HL-60 (cell line): Measurements from ENCODE around the gene KIF3C.

Experiments
- DNase-seq, 2 experiments: peaks; one replicate each; pipeline ENCODE4 v3.0.0-alpha.2; 2010 to 2020; ENCODE audit warnings: low read depth in 1 of 2, low spot score in 1 of 2
- H3K27ac ChIP-seq: fragments of 250-450 bp; sonication (Bioruptor Pico); replicated peaks from 2 replicates; pipeline ENCODE4 v1.5.1; 2020; ENCODE audit warnings: mild to moderate bottlenecking, moderate library complexity
- H3K27me3 ChIP-seq: fragments of 250-450 bp; sonication (Bioruptor Pico); 2 replicates; pipeline ENCODE4 v1.5.1; 2021; ENCODE audit warnings: mild to moderate bottlenecking, moderate library complexity; ENCODE audit not compliant: insufficient read depth, poor library complexity, severe bottlenecking
- H3K4me3 ChIP-seq: replicated peaks from 2 replicates; pipeline ENCODE4 v1.5.1; 2011; ENCODE audit warnings: mild to moderate bottlenecking, control low read depth, low read length; ENCODE audit not compliant: insufficient read depth
- CTCF ChIP-seq: IDR thresholded peaks from one replicate; pipeline ENCODE4 v1.5.1; 2011; ENCODE audit warnings: low read length, control low read depth, inconsistent platforms; ENCODE audit not compliant: insufficient read depth
- GABPA ChIP-seq: IDR thresholded peaks from 2 replicates; pipeline ENCODE4 v1.6.1; 2012; ENCODE audit warnings: low read depth
- POLR2AphosphoS5 ChIP-seq: IDR thresholded peaks from 2 replicates; pipeline ENCODE4 v1.6.1; 2012; ENCODE audit warnings: low read depth
- REST ChIP-seq: IDR thresholded peaks from 2 replicates; pipeline ENCODE4 v1.6.1; 2012; ENCODE audit warnings: low read depth; ENCODE audit not compliant: insufficient replicate concordance
- SPI1 ChIP-seq: IDR thresholded peaks from 2 replicates; pipeline ENCODE4 v1.6.1; 2012; ENCODE audit warnings: low read depth, mild to moderate bottlenecking, borderline replicate concordance

The KIF3C gene

GRCh38 chr2:25879133-25879730, 103.1 kb downstream of the KIF3C start:
- TF ChIP-seq POLR2AphosphoS5: no peak
- no peak for TF ChIP-seq REST
- no peak for TF ChIP-seq GABPA
- TF ChIP-seq SPI1: no peak
- no peak for TF ChIP-seq CTCF
- H3K27me3 ChIP-seq: no peaks in the 10 kb centered on the region
- no peak for DNase-seq
- no peak overlapping the region for H3K4me3 ChIP-seq
- no peak overlapping the region; the same call in 1 of the 2 replicates for H3K27ac ChIP-seq

GRCh38 chr2:25878361-25879132, 103.8 kb downstream of the KIF3C start, which contains the start of gene ASXL2:
ASXL2 (minus strand) TSS chr2:25878487; CDS start chr2:25878222, 265 bp downstream.
- H3K4me3 ChIP-seq: peak within 1 kb of the TSS; percentile 93
- no peak for TF ChIP-seq REST
- TF ChIP-seq CTCF: no peak
- peak; percentile 44; the same call in 1 of the 2 replicates for TF ChIP-seq POLR2AphosphoS5
- peak; percentile 62 for TF ChIP-seq GABPA
- peak; percentile 31; the same call in 1 of the 2 replicates for TF ChIP-seq SPI1
- no peaks in the 10 kb centered on the region for H3K27me3 ChIP-seq
- peak; percentile 98 for DNase-seq
- H3K27ac ChIP-seq: peak within 1 kb of the TSS; percentile 97

- DNase-seq: peak; percentile 56 to 66
- peak overlapping the region; percentile 97 for H3K27ac ChIP-seq
- no peaks in the 10 kb centered on the region for H3K27me3 ChIP-seq
- H3K4me3 ChIP-seq: peak overlapping the region; percentile 93
- peak; percentile 75 for TF ChIP-seq SPI1
- peak; percentile 8; the same call in 1 of the 2 replicates for TF ChIP-seq GABPA
- no peak for TF ChIP-seq REST
- TF ChIP-seq POLR2AphosphoS5: no peak
- TF ChIP-seq CTCF: no peak
Observed at GRCh38 chr2:25877431-25878360, 104.6 kb downstream of the KIF3C start.
